HCT116 (cell line): ENCODE measurements around the gene LIN7C. TPM values are rescaled to one million over a fixed set of nuclear protein-coding genes. Genes with fewer than 3 reads are reported as not detected.
A peak's percentile ranks its signal among the peaks of the same experiment; 100 is the strongest.

Source experiments
- ATAC-seq: fragments of 200-7000 bp; cut with Tn5 transposase; 2 replicates; pipeline ENCODE4 v1.9.1; 2020; ENCODE audit warnings: mild to moderate bottlenecking, moderate library complexity
- BruUV-seq: library from RNA; stranded (reverse); fragments of 400-500 nt; replicated peaks from 2 replicates; lab custom pipeline; 2021; lab: Mats Ljungman, UMichigan
- CTCF ChIA-PET: fragments of 300-600 bp; sonication (Branson Sonifier 250); formaldehyde crosslinking; loops from one replicate; lab custom pipeline; 2021; ENCODE audit warnings: antibody characterized with exemption; lab: Charles Lee
- POLR2A ChIA-PET: fragments of 300-600, 350-600 bp; sonication (Branson Sonifier 250); formaldehyde crosslinking; loops from one replicate; lab custom pipeline; 2021; ENCODE audit warnings: antibody characterized with exemption; lab: Charles Lee
- RAD21 ChIA-PET, 2 experiments: fragments of 300-600 bp; sonication (Branson Sonifier 250); formaldehyde crosslinking; loops; one replicate each; lab custom pipeline; 2023; ENCODE audit warnings: low total read pairs in 2 of 2; ENCODE audit not compliant: uncharacterized antibody in 2 of 2, unreplicated experiment in 2 of 2, low non-redundant PET in 1 of 2; lab: Charles Lee
- DNase-seq: peaks from one replicate; pipeline ENCODE4 v3.0.0-alpha.2; 2010; ENCODE audit warnings: low read depth, low spot score
- H2AFZ ChIP-seq: fragments of 200-600 bp; shearing (Covaris generic), sonication (generic); 2 replicates; pipeline ENCODE4 v1.6.1; 2017; ENCODE audit warnings: low read depth, mixed run types, mixed read lengths, antibody characterized with exemption, low read length; ENCODE audit not compliant: poor library complexity, severe bottlenecking
- H3K27ac ChIP-seq: 2 replicates; pipeline ENCODE4 v1.5.1; 2012; ENCODE audit warnings: low read depth, low read length
- H3K27me3 ChIP-seq: fragments of 200-600 bp; sonication (generic); 2 replicates; pipeline ENCODE4 v1.6.1; 2016; ENCODE audit warnings: mixed run types, low read length, mixed read lengths; ENCODE audit not compliant: insufficient read depth
- H3K36me3 ChIP-seq, 2 experiments: fragments of 200-500 bp in 1 of 2; fragments of 200-600 bp in 1 of 2; sonication (Bioruptor generic) in 1 of 2; sonication (generic) in 1 of 2; 2 replicates each; pipeline versions ENCODE4 v1.5.1 to v1.6.1; 2014 to 2016; ENCODE audit warnings: low read length in 2 of 2, inconsistent platforms in 1 of 2, mixed read lengths in 1 of 2, mixed run types in 1 of 2; ENCODE audit not compliant: insufficient read depth in 2 of 2, control insufficient read depth in 1 of 2
- H3K4me1 ChIP-seq, 2 experiments: fragments of 200-600 bp in 1 of 2; sonication (generic) in 1 of 2; 2 replicates each; pipeline versions ENCODE4 v1.5.1 to v1.6.1; 2012 to 2017; ENCODE audit warnings: low read length in 2 of 2, inconsistent platforms in 1 of 2, mild to moderate bottlenecking in 1 of 2, mixed read lengths in 1 of 2, mixed run types in 1 of 2, moderate library complexity in 1 of 2; ENCODE audit not compliant: insufficient read depth in 2 of 2, control insufficient read depth in 1 of 2
- H3K4me2 ChIP-seq: fragments of 200-600 bp; sonication (generic); 2 replicates; pipeline ENCODE4 v1.6.1; 2017; ENCODE audit warnings: mixed run types, low read length, mixed read lengths
- H3K4me3 ChIP-seq, 2 experiments: fragments of 200-600 bp in 1 of 2; sonication (generic) in 1 of 2; replicated peaks in 1 of 2; 2 replicates each; pipeline ENCODE4 v1.5.1; 2011 to 2016; ENCODE audit warnings: low read length in 2 of 2, control low read depth in 1 of 2, low read depth in 1 of 2, mild to moderate bottlenecking in 1 of 2, mixed read lengths in 1 of 2, mixed run types in 1 of 2
- H3K79me2 ChIP-seq: fragments of 200-600 bp; sonication (generic); 2 replicates; pipeline ENCODE4 v1.6.1; 2017; ENCODE audit warnings: mild to moderate bottlenecking, mixed run types, low read length, moderate library complexity, mixed read lengths; ENCODE audit not compliant: insufficient read depth
- H3K9ac ChIP-seq: fragments of 200-600 bp; sonication (generic); 2 replicates; pipeline ENCODE4 v1.6.1; 2016; ENCODE audit warnings: low read length, mixed read lengths
- H3K9me2 ChIP-seq: fragments of 200-600 bp; sonication (generic), shearing (Covaris generic); 2 replicates; pipeline ENCODE4 v1.6.1; 2017; ENCODE audit warnings: mixed run types, mild to moderate bottlenecking, moderate library complexity; ENCODE audit not compliant: insufficient read depth
- H3K9me3 ChIP-seq, 2 experiments: fragments of 200-500 bp in 1 of 2; fragments of 200-600 bp in 1 of 2; sonication (Bioruptor generic) in 1 of 2; sonication (generic) in 1 of 2; 2 replicates each; pipeline ENCODE4 v1.6.1; 2014 to 2017; ENCODE audit warnings: low read length in 2 of 2, mixed read lengths in 2 of 2, inconsistent platforms in 1 of 2, low read depth in 1 of 2, mild to moderate bottlenecking in 1 of 2, mixed run types in 1 of 2, moderate library complexity in 1 of 2; ENCODE audit not compliant: control insufficient read depth in 1 of 2, insufficient read depth in 1 of 2
- H4K20me1 ChIP-seq: fragments of 200-600 bp; sonication (generic), shearing (Covaris generic); 2 replicates; pipeline ENCODE4 v1.6.1; 2017; ENCODE audit warnings: mixed run types, mild to moderate bottlenecking, moderate library complexity; ENCODE audit not compliant: insufficient read depth
- CTCF ChIP-seq, 3 experiments: fragments of 200-600 bp in 1 of 3; sonication (generic) in 1 of 3; IDR thresholded peaks in 2 of 3; conservative IDR thresholded peaks in 1 of 3; 2 replicates each; pipeline ENCODE4 v1.5.1; 2012 to 2017; ENCODE audit warnings: low read depth in 2 of 3, low read length in 2 of 3, antibody characterized with exemption in 1 of 3, borderline replicate concordance in 1 of 3, control low read depth in 1 of 3, mild to moderate bottlenecking in 1 of 3, mixed read lengths in 1 of 3, mixed run types in 1 of 3, moderate library complexity in 1 of 3; ENCODE audit not compliant: insufficient read depth in 1 of 3
- EGR1 ChIP-seq: IDR thresholded peaks from 2 replicates; pipeline ENCODE4 v1.6.1; 2012; ENCODE audit warnings: low read depth
- EZH2 ChIP-seq: fragments of 200-600 bp; sonication (generic); IDR thresholded peaks from 2 replicates; pipeline ENCODE4 v1.6.1; 2017; ENCODE audit warnings: antibody characterized with exemption, mixed run types
- MAX ChIP-seq: IDR thresholded peaks from 2 replicates; pipeline ENCODE4 v1.6.1; 2012
- RAD21 ChIP-seq: IDR thresholded peaks from 2 replicates; pipeline ENCODE4 v1.6.1; 2012; ENCODE audit warnings: low read depth, mild to moderate bottlenecking
- TCF7L2 ChIP-seq: IDR thresholded peaks from 2 replicates; pipeline ENCODE4 v1.7.0; 2011; ENCODE audit warnings: borderline replicate concordance, inconsistent platforms; ENCODE audit not compliant: insufficient read depth, insufficient read length; ENCODE audit errors: extremely low read depth
- ZFX ChIP-seq: fragments of 450-650 bp; IDR thresholded peaks from 2 replicates; pipeline ENCODE4 v1.6.1; 2017
- intact Hi-C: fragments of 100-400 bp; cut with micrococcal nuclease; formaldehyde crosslinking; loops from 2 replicates; pipeline ENCODE4 v1.10.0; 2022
- total RNA-seq: library from RNA; stranded (reverse); gene quantifications from one replicate; pipeline ENCODE4 v1.2.1, GENCODE V29; 2021; ENCODE audit not compliant: unreplicated experiment

The LIN7C gene
- total RNA-seq, 1 experiment from 2014 or later = 48.2 TPM

GRCh38 chr11:27553186-27553585, 46.6 kb upstream of the LIN7C start:
- ATAC-seq = no peak
- Histone ChIP-seq H3K36me3 (no peaks in the 10 kb centered on the region), H3K4me1 (peaks cover 3 to 8% of the 10 kb centered on the region in 2 experiments; a peak in 1 of 4 replicates), H3K9ac (no peak overlapping the region), H3K79me2 (no peaks in the 10 kb centered on the region), H4K20me1 (no peaks in the 10 kb centered on the region), H3K4me3 (no peak overlapping the region), H3K9me2 (no peaks in the 10 kb centered on the region), H3K27me3 (no peaks in the 10 kb centered on the region), H3K9me3 (no peaks in the 10 kb centered on the region), H2AFZ (no peak overlapping the region), H3K4me2 (peak overlapping the region; percentile 32; the same call in 1 of the 2 replicates), H3K27ac (no peak overlapping the region)
- CTCF ChIA-PET = no interaction called here
- no TSS peak for BruUV-seq
- intact Hi-C loops = no loop called here
- POLR2A ChIA-PET = no interaction called here
- TF ChIP-seq EGR1 (0 out of 2 replicates have a peak, but pooled peaks have one; percentile 27), TCF7L2 (no peak)
- DNase-seq = no peak
- RAD21 ChIA-PET = no interaction called here

GRCh38 chr11:27552341-27552740, 45.8 kb upstream of the LIN7C start:
- H3K4me1 ChIP-seq = peaks cover 3 to 8% of the 10 kb centered on the region in 2 experiments; a peak in 1 of 4 replicates
- intact Hi-C loops = no loop called here
- CTCF ChIA-PET = no interaction called here
- no peaks in the 10 kb centered on the region for H3K36me3 ChIP-seq
- TF ChIP-seq EZH2 (no peak), MAX (no peak), RAD21 (no peak), CTCF (IDR thresholded peaks at IDR 0.05 in 2 of 3, conservative IDR thresholded peaks at IDR 0.05 in 1 of 3; ENCODE audit: borderline replicate concordance in 1 of 3, insufficient read depth in 1 of 3, low read depth in 2 of 3, low read length in 2 of 3) (no peak), ZFX (no peak), EGR1 (no peak)
- H3K27ac ChIP-seq = no peak overlapping the region
- RAD21 ChIA-PET = no interaction called here
- no peak overlapping the region for H3K9ac ChIP-seq
- no peak overlapping the region for H3K4me3 ChIP-seq
- no peak overlapping the region for H3K4me2 ChIP-seq
- H3K9me2 ChIP-seq = no peaks in the 10 kb centered on the region
- DNase-seq (no peak), ATAC-seq (no peak)
- H3K27me3 ChIP-seq = no peaks in the 10 kb centered on the region
- H2AFZ ChIP-seq = no peak overlapping the region
- no peaks in the 10 kb centered on the region for H4K20me1 ChIP-seq
- no TSS peak for BruUV-seq
- H3K9me3 ChIP-seq = no peaks in the 10 kb centered on the region
- POLR2A ChIA-PET = no interaction called here
- H3K79me2 ChIP-seq = no peaks in the 10 kb centered on the region
